ENCODE measurements around the gene FARS2.

DNA sequence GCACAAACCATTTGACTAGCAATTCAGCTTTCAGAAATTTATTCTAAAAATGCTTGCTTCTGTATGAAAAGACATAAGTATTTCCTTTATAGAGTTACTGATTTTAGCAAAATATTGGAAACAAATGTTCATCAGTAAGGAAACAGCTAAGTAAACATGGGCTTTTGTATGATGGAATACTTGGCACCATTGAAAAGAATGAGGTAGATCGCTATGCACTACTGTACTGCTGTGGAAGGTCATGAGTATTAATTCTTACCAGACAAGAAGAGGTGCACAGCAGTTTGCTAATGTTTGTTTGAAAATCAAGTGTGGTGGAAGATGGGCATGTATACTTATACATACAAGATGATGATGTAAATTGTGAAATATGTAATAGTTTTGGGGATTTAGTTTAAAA lies 73.0 kb downstream of the FARS2 start:
- TF ChIP-seq POLR2AphosphoS5 (IDR thresholded peaks at IDR 0.05) (no peak), POLR2A (IDR thresholded peaks at IDR 0.05) (no peak), EP300 (IDR thresholded peaks at IDR 0.05) (no peak)
- TF ChIP-seq, protein P1, sequence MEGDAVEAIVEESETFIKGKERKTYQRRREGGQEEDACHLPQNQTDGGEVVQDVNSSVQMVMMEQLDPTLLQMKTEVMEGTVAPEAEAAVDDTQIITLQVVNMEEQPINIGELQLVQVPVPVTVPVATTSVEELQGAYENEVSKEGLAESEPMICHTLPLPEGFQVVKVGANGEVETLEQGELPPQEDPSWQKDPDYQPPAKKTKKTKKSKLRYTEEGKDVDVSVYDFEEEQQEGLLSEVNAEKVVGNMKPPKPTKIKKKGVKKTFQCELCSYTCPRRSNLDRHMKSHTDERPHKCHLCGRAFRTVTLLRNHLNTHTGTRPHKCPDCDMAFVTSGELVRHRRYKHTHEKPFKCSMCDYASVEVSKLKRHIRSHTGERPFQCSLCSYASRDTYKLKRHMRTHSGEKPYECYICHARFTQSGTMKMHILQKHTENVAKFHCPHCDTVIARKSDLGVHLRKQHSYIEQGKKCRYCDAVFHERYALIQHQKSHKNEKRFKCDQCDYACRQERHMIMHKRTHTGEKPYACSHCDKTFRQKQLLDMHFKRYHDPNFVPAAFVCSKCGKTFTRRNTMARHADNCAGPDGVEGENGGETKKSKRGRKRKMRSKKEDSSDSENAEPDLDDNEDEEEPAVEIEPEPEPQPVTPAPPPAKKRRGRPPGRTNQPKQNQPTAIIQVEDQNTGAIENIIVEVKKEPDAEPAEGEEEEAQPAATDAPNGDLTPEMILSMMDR (IDR thresholded peaks at IDR 0.05): no peak
